ENCODE data around the gene ITPRIP. TPM values are rescaled to one million over a fixed set of nuclear protein-coding genes. Genes with fewer than 3 reads are reported as not detected.

Gene ITPRIP
- polyA plus RNA-seq, 1 of the 3 experiments (the other 2 are of a cell fraction), result 22.1 TPM

- no peaks in the 10 kb centered on the region for H3K36me3 ChIP-seq (replicated peaks in 1 of 2; ENCODE audit: control insufficient read depth in 1 of 2, insufficient read depth in 2 of 2, low read length in 1 of 2)
- H3K4me3 ChIP-seq (ENCODE audit: low read depth in 2 of 2, low read length in 1 of 2), result no peak overlapping the region
- ChIA-PET POLR2A (no interaction called here), CTCF (interaction anchor here (0.7 to 7.0 kb wide), 16 partner anchors 11 to 270 kb away, joined by 3 to 229 read pairs (median 6); partner anchors contain the start of gene ITPRIP)
- H3K9ac ChIP-seq, result no peak overlapping the region
- H3K27me3 ChIP-seq (ENCODE audit: insufficient read depth), result no peaks in the 10 kb centered on the region
- peaks cover 5 to 13% of the 10 kb centered on the region in 2 experiments; a peak in 3 of 4 replicates for H3K4me1 ChIP-seq (ENCODE audit: control insufficient read depth in 1 of 2, insufficient read depth in 2 of 2, low read depth in 1 of 2, low read length in 1 of 2)
- H3K9me3 ChIP-seq, result no peaks in the 10 kb centered on the region
- TF ChIP-seq ZBTB33 (IDR thresholded peaks at IDR 0.05; ENCODE audit: borderline replicate concordance, low read depth) (no peak), NFIC (IDR thresholded peaks at IDR 0.05; ENCODE audit: borderline replicate concordance) (0 out of 2 replicates have a peak, but pooled peaks have one; percentile 10), TCF12 (IDR thresholded peaks at IDR 0.05) (no peak), FOSL2 (IDR thresholded peaks at IDR 0.05; ENCODE audit: borderline replicate concordance, low read depth) (no peak), CTCF (IDR thresholded peaks at IDR 0.05) (no peak), RFX5 (IDR thresholded peaks at IDR 0.05; ENCODE audit: low read length) (no peak), SIN3A (IDR thresholded peaks at IDR 0.05; ENCODE audit: borderline replicate concordance, low read depth, low read length) (no peak)
- TF ChIP-seq, protein P1, sequence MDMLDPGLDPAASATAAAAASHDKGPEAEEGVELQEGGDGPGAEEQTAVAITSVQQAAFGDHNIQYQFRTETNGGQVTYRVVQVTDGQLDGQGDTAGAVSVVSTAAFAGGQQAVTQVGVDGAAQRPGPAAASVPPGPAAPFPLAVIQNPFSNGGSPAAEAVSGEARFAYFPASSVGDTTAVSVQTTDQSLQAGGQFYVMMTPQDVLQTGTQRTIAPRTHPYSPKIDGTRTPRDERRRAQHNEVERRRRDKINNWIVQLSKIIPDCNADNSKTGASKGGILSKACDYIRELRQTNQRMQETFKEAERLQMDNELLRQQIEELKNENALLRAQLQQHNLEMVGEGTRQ (IDR thresholded peaks at IDR 0.05; ENCODE audit: borderline replicate concordance, low read depth, low read length), result no peak
- TF ChIP-seq, protein P2, sequence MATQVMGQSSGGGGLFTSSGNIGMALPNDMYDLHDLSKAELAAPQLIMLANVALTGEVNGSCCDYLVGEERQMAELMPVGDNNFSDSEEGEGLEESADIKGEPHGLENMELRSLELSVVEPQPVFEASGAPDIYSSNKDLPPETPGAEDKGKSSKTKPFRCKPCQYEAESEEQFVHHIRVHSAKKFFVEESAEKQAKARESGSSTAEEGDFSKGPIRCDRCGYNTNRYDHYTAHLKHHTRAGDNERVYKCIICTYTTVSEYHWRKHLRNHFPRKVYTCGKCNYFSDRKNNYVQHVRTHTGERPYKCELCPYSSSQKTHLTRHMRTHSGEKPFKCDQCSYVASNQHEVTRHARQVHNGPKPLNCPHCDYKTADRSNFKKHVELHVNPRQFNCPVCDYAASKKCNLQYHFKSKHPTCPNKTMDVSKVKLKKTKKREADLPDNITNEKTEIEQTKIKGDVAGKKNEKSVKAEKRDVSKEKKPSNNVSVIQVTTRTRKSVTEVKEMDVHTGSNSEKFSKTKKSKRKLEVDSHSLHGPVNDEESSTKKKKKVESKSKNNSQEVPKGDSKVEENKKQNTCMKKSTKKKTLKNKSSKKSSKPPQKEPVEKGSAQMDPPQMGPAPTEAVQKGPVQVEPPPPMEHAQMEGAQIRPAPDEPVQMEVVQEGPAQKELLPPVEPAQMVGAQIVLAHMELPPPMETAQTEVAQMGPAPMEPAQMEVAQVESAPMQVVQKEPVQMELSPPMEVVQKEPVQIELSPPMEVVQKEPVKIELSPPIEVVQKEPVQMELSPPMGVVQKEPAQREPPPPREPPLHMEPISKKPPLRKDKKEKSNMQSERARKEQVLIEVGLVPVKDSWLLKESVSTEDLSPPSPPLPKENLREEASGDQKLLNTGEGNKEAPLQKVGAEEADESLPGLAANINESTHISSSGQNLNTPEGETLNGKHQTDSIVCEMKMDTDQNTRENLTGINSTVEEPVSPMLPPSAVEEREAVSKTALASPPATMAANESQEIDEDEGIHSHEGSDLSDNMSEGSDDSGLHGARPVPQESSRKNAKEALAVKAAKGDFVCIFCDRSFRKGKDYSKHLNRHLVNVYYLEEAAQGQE (IDR thresholded peaks at IDR 0.05; ENCODE audit: low read depth, low read length), result no peak
- DNase-seq, result no peak
- H3F3A ChIP-seq (replicated peaks; ENCODE audit: insufficient read depth), result peaks cover 6% of the 10 kb centered on the region
- WGBS (ENCODE audit: low lambda C conversion rate), result 50% methylated on average over 5 of the region's 5 CpGs
- no peak overlapping the region for H3K27ac ChIP-seq (ENCODE audit: low read depth in 2 of 2, low read length in 1 of 2)
- no peak overlapping the region for H3K4me2 ChIP-seq
- no peaks in the 10 kb centered on the region for H3K79me2 ChIP-seq (ENCODE audit: insufficient read depth)
- H4K20me1 ChIP-seq (ENCODE audit: insufficient read depth), result no peaks in the 10 kb centered on the region
- H3K9me2 ChIP-seq, result no peaks in the 10 kb centered on the region
- H2AFZ ChIP-seq (ENCODE audit: low read depth), result peak overlapping the region; percentile 13; the same call in 1 of the 2 replicates
Measured at GRCh38 chr10:104349623-104350126, 11.4 kb upstream of the ITPRIP start.

All from SK-N-SH (cell line).